GM12878 (cell line): Measurements from ENCODE around the gene ALDOB. TPM values are rescaled to one million over a fixed set of nuclear protein-coding genes. Genes with fewer than 3 reads are reported as not detected.

Experiments
- ATAC-seq: fragments of 200-7000 bp; cut with Tn5 transposase; 3 replicates; pipeline ENCODE4 v1.9.1; 2020; ENCODE audit warnings: mild to moderate bottlenecking, moderate library complexity
- BruUV-seq: library from RNA; stranded (reverse); fragments of 400-500 nt; replicated peaks from 2 replicates; lab custom pipeline; 2021; lab: Mats Ljungman, UMichigan
- CTCF ChIA-PET: fragments of 300-600 bp; sonication (Branson Sonifier 250); formaldehyde crosslinking; extraction: SDS; loops from one replicate; lab custom pipeline; 2021; ENCODE audit warnings: inconsistent platforms; lab: Yijun Ruan, JAX
- POLR2A ChIA-PET: fragments of 350-600 bp; formaldehyde crosslinking; extraction: SDS; loops from one replicate; lab custom pipeline; 2021; ENCODE audit warnings: inconsistent platforms; lab: Charles Lee
- RAD21 ChIA-PET: fragments of 300-600 bp; sonication (Branson Sonifier 250); formaldehyde crosslinking; loops from one replicate; lab custom pipeline; 2023; ENCODE audit warnings: antibody characterized with exemption; ENCODE audit not compliant: unreplicated experiment; lab: Charles Lee
- SMC1A ChIA-PET: fragments of 300-600 bp; sonication (Branson Sonifier 250); formaldehyde crosslinking; loops from one replicate; lab custom pipeline; 2023; ENCODE audit not compliant: unreplicated experiment, uncharacterized antibody; lab: Charles Lee
- DNase-seq: peaks from one replicate; pipeline ENCODE4 v3.0.0-alpha.2; 2011; ENCODE audit warnings: low read depth, low spot score
- FAIRE-seq: peaks from 3 replicates; lab custom pipeline; 2011; peaks lifted over from hg19 to GRCh38; lab: Jason Lieb, UNC
- H2AFZ ChIP-seq: 2 replicates; pipeline ENCODE4 v1.6.0; 2011; ENCODE audit warnings: low read depth, low read length, control low read depth; ENCODE audit not compliant: control insufficient read depth
- H3K27ac ChIP-seq: 2 replicates; pipeline ENCODE4 v1.5.1; 2011; ENCODE audit warnings: control low read depth; ENCODE audit not compliant: control insufficient read depth, insufficient read depth
- H3K27me3 ChIP-seq, 2 experiments: replicated peaks in 1 of 2; 2 replicates each; pipeline versions ENCODE4 v1.6.0 to v1.6.1; 2011; ENCODE audit warnings: low read length in 1 of 2; ENCODE audit not compliant: control insufficient read depth in 2 of 2, insufficient read depth in 2 of 2
- H3K36me3 ChIP-seq, 2 experiments: 2 replicates each; pipeline ENCODE4 v1.5.1; 2011; ENCODE audit warnings: low read length in 1 of 2; ENCODE audit not compliant: control insufficient read depth in 2 of 2, insufficient read depth in 2 of 2
- H3K4me1 ChIP-seq: 2 replicates; pipeline ENCODE4 v1.6.1; 2011; ENCODE audit warnings: mild to moderate bottlenecking, low read length, moderate library complexity, mixed read lengths; ENCODE audit not compliant: control insufficient read depth, insufficient read depth
- H3K4me2 ChIP-seq: 2 replicates; pipeline ENCODE4 v1.6.0; 2011; ENCODE audit warnings: control low read depth; ENCODE audit not compliant: control insufficient read depth, insufficient read depth
- H3K4me3 ChIP-seq: fragments of 200-600 bp; sonication (generic); 2 replicates; pipeline ENCODE4 v1.5.1; 2016
- H3K79me2 ChIP-seq: 2 replicates; pipeline ENCODE4 v1.6.0; 2011; ENCODE audit warnings: low read length; ENCODE audit not compliant: control insufficient read depth, insufficient read depth
- H3K9ac ChIP-seq: 2 replicates; pipeline ENCODE4 v1.8.0; 2011; ENCODE audit warnings: low read length, control low read depth, mixed read lengths; ENCODE audit not compliant: control insufficient read depth, insufficient read depth
- H3K9me3 ChIP-seq: replicated peaks from 3 replicates; pipeline ENCODE4 v1.5.1; 2011; ENCODE audit warnings: mild to moderate bottlenecking, low read length; ENCODE audit not compliant: control insufficient read depth, insufficient read depth
- H4K20me1 ChIP-seq: 2 replicates; pipeline ENCODE4 v1.6.0; 2011; ENCODE audit not compliant: control insufficient read depth, insufficient read depth
- MAX ChIP-seq: IDR thresholded peaks from 2 replicates; pipeline ENCODE4 v1.6.1; 2012; ENCODE audit warnings: low read depth, low read length, improper control_type of control experiment
- PRDM15 ChIP-seq: fragments of 450-650 bp; formaldehyde crosslinking; IDR thresholded peaks from 2 replicates; pipeline ENCODE4 v1.4.0; 2020; ENCODE audit warnings: mild to moderate bottlenecking, moderate library complexity
- SRF ChIP-seq, 2 experiments: IDR thresholded peaks; 2 replicates each; pipeline ENCODE4 v1.6.1; 2011; ENCODE audit warnings: low read depth in 2 of 2, low read length in 2 of 2, mild to moderate bottlenecking in 1 of 2, moderate library complexity in 1 of 2
- WGBS: methylation state at CpG from one replicate; pipeline ENCODE4 v1.1.6; 2016; ENCODE audit warnings: low lambda C conversion rate; ENCODE audit not compliant: insufficient replicate concordance, insufficient coverage; ENCODE audit errors: missing lambda C conversion rate; 5-methylcytosine and 5-hydroxymethylcytosine counted together
- in situ Hi-C: fragments of 300-500 bp; cut with MboI; formaldehyde crosslinking; loops from 9 replicates; pipeline ENCODE4 v1.14.3; 2018; ENCODE audit warnings: mixed read lengths
- intact Hi-C: fragments of 100-400 bp; cut with micrococcal nuclease; formaldehyde crosslinking; loops from one replicate; pipeline ENCODE4 v1.14.2; 2022; ENCODE audit not compliant: unreplicated experiment
- polyA plus RNA-seq, 11 experiments: library from polyadenylated mRNA; depleted of rRNA in 4 of 11; unstranded in 6 of 11; stranded (reverse) in 5 of 11; fragments of >200 nt; fragmentation: Nextera tagmentation in 4 of 11; fragmentation: Illumina TruSeq in 1 of 11; extraction: Ambion mirVana in 4 of 11; extraction: Trizol in 1 of 11; gene quantifications; 1 replicate in 1 of 11; 2 replicates in 10 of 11; pipeline versions ENCODE4 v1.2.1 to v1.2.3, GENCODE V29; 2011 to 2016; ENCODE audit warnings: inconsistent platforms in 2 of 11, missing spikeins in 2 of 11, low read depth in 1 of 11
- total RNA-seq, 4 experiments: library from RNA; depleted of rRNA in 3 of 4; stranded (reverse); fragments of >200 nt in 3 of 4; fragmentation: Illumina TruSeq in 1 of 4; extraction: Trizol in 1 of 4; gene quantifications; 2 replicates each; pipeline versions ENCODE4 v1.2.1 to v1.2.3, GENCODE V29; 2013 to 2021

ALDOB gene
- total and polyA plus RNA-seq, 10 of the 15 experiments (the other 5 are each of a cell fraction or from before 2014, with no cell fraction given): 0.03 to 0.82 (median 0.04) TPM; not detected in 7

DNA sequence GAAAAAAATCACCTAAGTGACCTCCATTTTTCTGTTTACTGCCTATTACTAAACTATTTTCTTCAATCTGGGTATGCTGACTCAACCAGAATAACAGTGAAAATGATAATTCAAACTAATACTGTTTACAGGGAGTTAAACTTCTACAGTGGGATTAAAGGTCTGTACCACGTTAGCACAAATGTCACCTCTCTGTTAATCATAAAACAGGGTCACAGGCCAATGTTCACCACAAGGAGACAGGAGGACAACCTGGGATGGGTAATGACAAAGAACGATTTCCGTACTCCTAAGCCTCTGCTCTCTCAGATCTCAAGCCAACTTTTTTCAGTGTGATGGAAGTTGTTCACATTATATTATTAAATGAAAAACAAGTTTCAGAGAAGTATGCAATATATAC is 2.3 kb downstream of the ALDOB start:
- no peaks in the 10 kb centered on the region for H3K79me2 ChIP-seq
- H3K36me3 ChIP-seq: no peaks in the 10 kb centered on the region
- DNase-seq (no peak), FAIRE-seq (no peak), ATAC-seq (no peak)
- in situ Hi-C loops: no loop called here
- no peak overlapping the region for H3K4me2 ChIP-seq
- no peaks in the 10 kb centered on the region for H3K9me3 ChIP-seq
- POLR2A ChIA-PET: no interaction called here
- no TSS peak for BruUV-seq
- H3K27me3 ChIP-seq: no peaks in the 10 kb centered on the region
- no peaks in the 10 kb centered on the region for H4K20me1 ChIP-seq
- no peak for TF ChIP-seq PRDM15 (CRISPR knock-in tag)
- no peak for TF ChIP-seq SRF (IDR thresholded peaks at IDR 0.05; ENCODE audit: low read depth in 2 of 2, low read length in 2 of 2)
- TF ChIP-seq MAX: no peak
- no peak overlapping the region for H3K27ac ChIP-seq
- 63% methylated on average over 3 of the region's 3 CpGs for WGBS
- H2AFZ ChIP-seq: no peak overlapping the region
- SMC1A ChIA-PET: interaction anchor here (1.3 to 2.0 kb wide), 3 partner anchors 12 to 34 kb away, joined by 3 to 6 read pairs (median 6); no protein-coding TSS in a partner anchor
- RAD21 ChIA-PET: no interaction called here
- no peak overlapping the region for H3K9ac ChIP-seq
- H3K4me1 ChIP-seq: no peaks in the 10 kb centered on the region
- CTCF ChIA-PET: interaction anchor here (0.7 to 3.0 kb wide), 5 partner anchors 11 to 100 kb away, joined by 3 to 9 read pairs (median 3); no protein-coding TSS in a partner anchor
- no peak overlapping the region for H3K4me3 ChIP-seq
- intact Hi-C loops: no loop called here
